Ishikawa (cell line): ENCODE results near the gene CCM2.

Source experiments
- CEBPB ChIP-seq: IDR thresholded peaks from 2 replicates; pipeline ENCODE4 v1.6.1; 2012
- CREB1 ChIP-seq: IDR thresholded peaks from 2 replicates; pipeline ENCODE4 v1.6.1; 2012; ENCODE audit warnings: low read depth
- EGR1 ChIP-seq: IDR thresholded peaks from 2 replicates; pipeline ENCODE4 v1.6.1; 2012
- EP300 ChIP-seq: IDR thresholded peaks from 2 replicates; pipeline ENCODE4 v1.6.1; 2012; ENCODE audit warnings: borderline replicate concordance
- FOXM1 ChIP-seq: IDR thresholded peaks from 2 replicates; pipeline ENCODE4 v1.6.1; 2012; ENCODE audit warnings: low read depth, borderline replicate concordance
- NFIC ChIP-seq: IDR thresholded peaks from 2 replicates; pipeline ENCODE4 v1.6.1; 2012
- RAD21 ChIP-seq: IDR thresholded peaks from 2 replicates; pipeline ENCODE4 v1.6.1; 2012; ENCODE audit warnings: low read depth
- TAF1 ChIP-seq: IDR thresholded peaks from 2 replicates; pipeline ENCODE4 v1.6.1; 2012; ENCODE audit warnings: low read depth, mild to moderate bottlenecking
- TCF12 ChIP-seq: IDR thresholded peaks from 2 replicates; pipeline ENCODE4 v1.6.1; 2012; ENCODE audit warnings: low read depth
- TEAD4 ChIP-seq: IDR thresholded peaks from 2 replicates; pipeline ENCODE4 v1.6.1; 2012
- YY1 ChIP-seq: IDR thresholded peaks from 2 replicates; pipeline ENCODE4 v1.6.1; 2012; ENCODE audit warnings: low read depth
- ZBTB7A ChIP-seq: IDR thresholded peaks from 2 replicates; pipeline ENCODE4 v1.6.1; 2012; ENCODE audit warnings: low read depth
- TF ChIP-seq, protein P1 (sequence below): IDR thresholded peaks from 2 replicates; pipeline ENCODE4 v1.6.1; 2012
- TF ChIP-seq, protein P2 (sequence below): IDR thresholded peaks from 2 replicates; pipeline ENCODE4 v1.6.1; 2012
- TF ChIP-seq, protein P3 (sequence below): IDR thresholded peaks from 2 replicates; pipeline ENCODE4 v1.6.1; 2012; ENCODE audit warnings: low read depth, mild to moderate bottlenecking

CCM2 gene

DNA sequence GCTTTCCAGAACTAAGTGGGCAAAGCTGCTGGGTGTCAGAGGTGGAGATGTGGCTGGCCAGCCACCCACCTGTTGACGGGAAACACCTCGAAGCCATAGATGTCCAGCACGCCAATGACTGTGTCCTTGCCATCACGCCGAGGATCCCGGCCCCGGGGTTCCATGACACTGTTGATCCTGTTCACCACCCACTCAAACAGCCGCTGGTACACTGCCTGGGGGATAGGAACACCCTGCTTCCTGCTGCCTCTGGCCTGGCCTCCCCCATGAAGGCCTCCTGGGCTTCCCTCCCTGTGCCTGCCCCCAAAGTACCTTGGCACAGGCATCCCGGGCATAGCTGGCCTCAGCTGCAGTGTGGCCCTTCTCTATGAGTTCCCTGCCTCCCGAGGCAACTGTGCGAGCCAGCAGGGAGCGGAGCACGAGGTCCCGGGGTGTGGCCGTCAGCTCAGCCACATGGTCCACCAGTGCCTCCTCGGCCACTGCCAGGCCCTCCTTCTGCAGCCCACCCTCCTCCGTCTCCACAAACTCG, 29.4 kb upstream of the CCM2 start:
- TF ChIP-seq, protein P1, sequence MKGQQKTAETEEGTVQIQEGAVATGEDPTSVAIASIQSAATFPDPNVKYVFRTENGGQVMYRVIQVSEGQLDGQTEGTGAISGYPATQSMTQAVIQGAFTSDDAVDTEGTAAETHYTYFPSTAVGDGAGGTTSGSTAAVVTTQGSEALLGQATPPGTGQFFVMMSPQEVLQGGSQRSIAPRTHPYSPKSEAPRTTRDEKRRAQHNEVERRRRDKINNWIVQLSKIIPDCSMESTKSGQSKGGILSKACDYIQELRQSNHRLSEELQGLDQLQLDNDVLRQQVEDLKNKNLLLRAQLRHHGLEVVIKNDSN = no peak
- TF ChIP-seq FOXM1 = no peak
- no peak for TF ChIP-seq NFIC
- TF ChIP-seq, protein P2, sequence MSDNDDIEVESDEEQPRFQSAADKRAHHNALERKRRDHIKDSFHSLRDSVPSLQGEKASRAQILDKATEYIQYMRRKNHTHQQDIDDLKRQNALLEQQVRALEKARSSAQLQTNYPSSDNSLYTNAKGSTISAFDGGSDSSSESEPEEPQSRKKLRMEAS = no peak

DNA sequence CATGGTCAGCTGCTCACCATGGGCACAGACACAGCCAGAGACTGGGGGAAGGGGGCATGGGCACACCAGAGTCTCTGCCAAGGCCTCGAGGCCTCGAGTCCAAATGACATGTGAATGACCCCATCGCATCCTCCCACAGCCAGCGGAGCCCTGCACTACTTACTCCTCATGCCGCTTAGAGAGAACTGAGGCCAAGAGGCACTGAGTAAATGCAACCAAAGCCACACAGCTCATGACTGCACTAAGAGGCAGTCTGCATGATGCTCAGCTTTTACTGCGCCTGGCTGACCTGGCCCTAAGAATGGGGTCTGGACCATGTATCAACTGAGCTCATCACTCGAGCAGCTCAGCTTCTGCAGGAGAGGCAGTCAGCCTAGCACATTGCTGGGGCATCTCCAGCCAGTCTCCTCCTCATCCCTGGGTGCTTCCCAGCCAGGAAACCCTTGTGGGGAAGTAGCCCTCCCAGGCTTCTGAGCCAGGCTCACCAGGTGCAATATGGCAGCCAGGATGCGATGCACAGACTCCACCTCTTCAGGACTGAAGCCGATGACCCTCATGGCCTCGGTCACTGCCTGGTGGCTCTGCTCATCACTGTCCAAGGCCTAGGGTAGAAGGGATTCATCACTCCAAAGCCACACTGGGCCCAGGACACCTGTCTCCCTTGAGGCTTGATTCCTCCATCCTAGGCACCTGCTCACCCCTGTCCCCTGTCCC, 28.7 kb upstream of the CCM2 start:
- no peak for TF ChIP-seq TAF1
- no peak for TF ChIP-seq NFIC
- TF ChIP-seq TEAD4 = no peak
- TF ChIP-seq, protein P2 = no peak
- TF ChIP-seq CREB1 = no peak
- TF ChIP-seq ZBTB7A = no peak
- TF ChIP-seq FOXM1 = no peak
- no peak for TF ChIP-seq EP300
- no peak for TF ChIP-seq RAD21
- no peak for TF ChIP-seq YY1
- TF ChIP-seq, protein P1 = no peak
- TF ChIP-seq, protein P3, sequence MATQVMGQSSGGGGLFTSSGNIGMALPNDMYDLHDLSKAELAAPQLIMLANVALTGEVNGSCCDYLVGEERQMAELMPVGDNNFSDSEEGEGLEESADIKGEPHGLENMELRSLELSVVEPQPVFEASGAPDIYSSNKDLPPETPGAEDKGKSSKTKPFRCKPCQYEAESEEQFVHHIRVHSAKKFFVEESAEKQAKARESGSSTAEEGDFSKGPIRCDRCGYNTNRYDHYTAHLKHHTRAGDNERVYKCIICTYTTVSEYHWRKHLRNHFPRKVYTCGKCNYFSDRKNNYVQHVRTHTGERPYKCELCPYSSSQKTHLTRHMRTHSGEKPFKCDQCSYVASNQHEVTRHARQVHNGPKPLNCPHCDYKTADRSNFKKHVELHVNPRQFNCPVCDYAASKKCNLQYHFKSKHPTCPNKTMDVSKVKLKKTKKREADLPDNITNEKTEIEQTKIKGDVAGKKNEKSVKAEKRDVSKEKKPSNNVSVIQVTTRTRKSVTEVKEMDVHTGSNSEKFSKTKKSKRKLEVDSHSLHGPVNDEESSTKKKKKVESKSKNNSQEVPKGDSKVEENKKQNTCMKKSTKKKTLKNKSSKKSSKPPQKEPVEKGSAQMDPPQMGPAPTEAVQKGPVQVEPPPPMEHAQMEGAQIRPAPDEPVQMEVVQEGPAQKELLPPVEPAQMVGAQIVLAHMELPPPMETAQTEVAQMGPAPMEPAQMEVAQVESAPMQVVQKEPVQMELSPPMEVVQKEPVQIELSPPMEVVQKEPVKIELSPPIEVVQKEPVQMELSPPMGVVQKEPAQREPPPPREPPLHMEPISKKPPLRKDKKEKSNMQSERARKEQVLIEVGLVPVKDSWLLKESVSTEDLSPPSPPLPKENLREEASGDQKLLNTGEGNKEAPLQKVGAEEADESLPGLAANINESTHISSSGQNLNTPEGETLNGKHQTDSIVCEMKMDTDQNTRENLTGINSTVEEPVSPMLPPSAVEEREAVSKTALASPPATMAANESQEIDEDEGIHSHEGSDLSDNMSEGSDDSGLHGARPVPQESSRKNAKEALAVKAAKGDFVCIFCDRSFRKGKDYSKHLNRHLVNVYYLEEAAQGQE = no peak
- TF ChIP-seq CEBPB = no peak
- TF ChIP-seq TCF12 = no peak

DNA sequence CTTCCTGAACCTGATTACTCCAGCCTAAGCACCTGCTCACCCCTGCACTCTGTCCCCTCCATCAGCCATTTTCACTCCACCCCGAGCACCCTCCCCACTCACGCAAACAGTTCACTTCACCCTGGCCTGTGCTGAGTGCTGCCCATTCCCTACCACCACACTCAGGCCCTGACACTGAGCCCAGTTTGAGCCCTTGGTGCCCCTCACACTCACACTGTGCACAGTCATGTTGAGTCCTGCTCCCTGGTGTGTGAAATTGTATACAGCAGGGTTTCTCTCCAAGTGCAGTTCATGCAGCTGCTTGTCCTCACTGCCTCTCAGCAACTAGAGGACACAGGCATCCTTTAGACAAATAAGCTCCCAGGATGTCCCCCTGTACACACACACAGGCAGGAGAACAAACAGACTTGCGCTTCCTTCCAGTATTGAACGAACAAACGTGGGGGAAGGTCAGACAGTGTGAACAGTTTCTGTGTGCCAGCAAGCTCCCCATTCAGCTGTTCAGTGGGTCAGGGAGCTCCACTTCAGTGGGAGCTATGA, 28.0 kb upstream of the CCM2 start:
- TF ChIP-seq FOXM1 (no peak), TCF12 (no peak), EP300 (no peak), CREB1 (no peak), TEAD4 (no peak), YY1 (no peak), TAF1 (no peak), RAD21 (no peak)
- TF ChIP-seq, protein P1 = no peak
- TF ChIP-seq, protein P2 = no peak

- TF ChIP-seq EP300 (no peak), TCF12 (no peak), TEAD4 (no peak), FOXM1 (no peak), YY1 (no peak), EGR1 (no peak), CEBPB (no peak), NFIC (no peak), ZBTB7A (no peak)
- TF ChIP-seq, protein P3 = no peak
- TF ChIP-seq, protein P2 = no peak
Observed at GRCh38 chr7:44972562-44972961, 27.4 kb upstream of the CCM2 start.
